Suppressor macrophage treated with lipopolysaccharide for 4 hours (primary cell): Measurements from ENCODE around the gene CCDC142.
"Not testable (repeated sequence)": the region's sequence is repeated elsewhere in the genome, so short reads cannot be mapped to it uniquely, and the experiment has no call there.

Experiments
- DNase-seq: peaks from one replicate; pipeline ENCODE4 v3.0.0-alpha.2; 2020

CCDC142 gene

GRCh38 chr2:74498500-74499266 lies 15.9 kb upstream of the CCDC142 start:
- peak; percentile 58 for DNase-seq

GRCh38 chr2:74497777-74498499 lies 15.1 kb upstream of the CCDC142 start:
- DNase-seq, result no peak

- no peak for DNase-seq
Observed at GRCh38 chr2:74496997-74497776, 14.4 kb upstream of the CCDC142 start.

- DNase-seq, result no peak
Observed at GRCh38 chr2:74495440-74495839, 12.6 kb upstream of the CCDC142 start.

- no peak for DNase-seq
Observed at GRCh38 chr2:74493546-74493945, 10.7 kb upstream of the CCDC142 start.

- no peak for DNase-seq
Observed at GRCh38 chr2:74491648-74492544, 9.1 kb upstream of the CCDC142 start.

GRCh38 chr2:74489906-74490305 lies 7.1 kb upstream of the CCDC142 start:
- DNase-seq, result no peak

- no peak for DNase-seq
Observed at GRCh38 chr2:74488643-74489481, 6.1 kb upstream of the CCDC142 start.

- DNase-seq, result no peak
Observed at GRCh38 chr2:74486141-74486540, 3.3 kb upstream of the CCDC142 start.

- not testable (repeated sequence) for DNase-seq
Observed at GRCh38 chr2:74483675-74484164, 922 bp upstream of the CCDC142 start.

GRCh38 chr2:74481961-74482800 lies 617 bp downstream of the CCDC142 start:
- DNase-seq, result peak; percentile 9

GRCh38 chr2:74481431-74481830 lies 1.4 kb downstream of the CCDC142 start:
- DNase-seq, result peak; percentile 73

- no peak for DNase-seq
Observed at GRCh38 chr2:74474899-74475298, 7.9 kb downstream of the CCDC142 start.

- DNase-seq, result no peak
Observed at GRCh38 chr2:74474481-74474880, 8.3 kb downstream of the CCDC142 start.

- no peak for DNase-seq
Observed at GRCh38 chr2:74472945-74473258, 9.9 kb downstream of the CCDC142 start.

GRCh38 chr2:74472086-74472944 lies 10.5 kb downstream of the CCDC142 start, which contains the start of gene MRPL53:
Gene MRPL53 (minus strand): TSS chr2:74472680. CDS start chr2:74472660, 20 bp downstream.
- peak; percentile 96 for DNase-seq

GRCh38 chr2:74471332-74472065 lies 11.3 kb downstream of the CCDC142 start:
- DNase-seq, result no peak

GRCh38 chr2:74470742-74471141 lies 12.1 kb downstream of the CCDC142 start:
- not testable (repeated sequence) for DNase-seq

- no peak for DNase-seq
Observed at GRCh38 chr2:74464406-74464805, 18.4 kb downstream of the CCDC142 start.
